Hematopoietic multipotent progenitor cell (in vitro differentiated cells): ENCODE measurements around the gene PRKACA. TPM values are rescaled to one million over a fixed set of nuclear protein-coding genes. Genes with fewer than 3 reads are reported as not detected.

ENCODE experiments used
- DNase-seq, 3 donors: peaks; one replicate each; pipeline ENCODE4 v3.0.0-alpha.2; 2011 to 2015; ENCODE audit warnings: low read depth in 2 of 3, low spot score in 2 of 3
- total RNA-seq: library from RNA; depleted of rRNA; stranded (reverse); fragments of >200 nt; gene quantifications from one replicate; pipeline ENCODE4 v1.2.3, GENCODE V29; 2012

PRKACA gene
- total RNA-seq, 1 donor: 19.4 TPM

- DNase-seq: peak in 2 of 3 donors; percentile 72 to 81
These were observed 846 bp upstream of the PRKACA start for GRCh38 chr19:14118165-14119051.

- peak in 1 of 3 donors; percentile 9 for DNase-seq
These were observed 514 bp downstream of the PRKACA start for GRCh38 chr19:14116918-14117578.

- DNase-seq: no peak
These were observed 1.0 kb downstream of the PRKACA start for GRCh38 chr19:14116525-14116917.

GRCh38 chr19:14115756-14116155 lies 1.8 kb downstream of the PRKACA start:
- DNase-seq: no peak

- peak in 2 of 3 donors; percentile 58 to 73 for DNase-seq
These were observed 2.7 kb downstream of the PRKACA start for GRCh38 chr19:14114854-14115253.

- no peak for DNase-seq
These were observed 3.1 kb downstream of the PRKACA start for GRCh38 chr19:14114439-14114838.

GRCh38 chr19:14113762-14114414 lies 3.7 kb downstream of the PRKACA start:
- DNase-seq: peak in 2 of 3 donors; percentile 55 to 60

GRCh38 chr19:14112809-14113385 lies 4.7 kb downstream of the PRKACA start:
- no peak for DNase-seq

GRCh38 chr19:14112051-14112808 lies 5.3 kb downstream of the PRKACA start:
- DNase-seq: no peak

GRCh38 chr19:14111486-14111885 lies 6.1 kb downstream of the PRKACA start:
- no peak for DNase-seq

GRCh38 chr19:14110650-14111049 lies 6.9 kb downstream of the PRKACA start:
- DNase-seq: no peak

- no peak for DNase-seq
These were observed 9.7 kb downstream of the PRKACA start for GRCh38 chr19:14107581-14108461.

GRCh38 chr19:14106840-14107239 lies 10.7 kb downstream of the PRKACA start:
- DNase-seq: no peak

- no peak for DNase-seq
These were observed 11.9 kb downstream of the PRKACA start for GRCh38 chr19:14105680-14106079.

GRCh38 chr19:14103310-14103709 lies 14.3 kb downstream of the PRKACA start:
- no peak for DNase-seq

- DNase-seq: no peak
These were observed 14.8 kb downstream of the PRKACA start for GRCh38 chr19:14102756-14103155.

GRCh38 chr19:14102102-14102696 lies 15.4 kb downstream of the PRKACA start:
- DNase-seq: no peak

- no peak for DNase-seq
These were observed 16.5 kb downstream of the PRKACA start for GRCh38 chr19:14101003-14101545.
